K562 (cell line): ENCODE data around the gene TPK1. TPM values are rescaled to one million over a fixed set of nuclear protein-coding genes. Genes with fewer than 3 reads are reported as not detected.

Experiments
- CBFA2T3 ChIP-seq: fragments of 450-650 bp; IDR thresholded peaks from 2 replicates; pipeline ENCODE4 v1.6.1; 2017
- CEBPB ChIP-seq: fragments of 450-650 bp; IDR thresholded peaks from 2 replicates; pipeline ENCODE4 v1.6.1; 2016; ENCODE audit warnings: missing genetic modification characterization, missing compliant biosample characterization
- CREM ChIP-seq: IDR thresholded peaks from 2 replicates; pipeline ENCODE4 v1.6.1; 2014; ENCODE audit warnings: antibody characterized with exemption, low read depth
- MCM7 ChIP-seq, 2 experiments: fragments of 450-650 bp; IDR thresholded peaks; 2 replicates each; pipeline ENCODE4 v1.6.1; 2016 to 2018
- NCOA6 ChIP-seq: fragments of 450-650 bp; IDR thresholded peaks from 2 replicates; pipeline ENCODE4 v1.6.1; 2017; ENCODE audit warnings: mild to moderate bottlenecking
- PBX2 ChIP-seq, 2 experiments: IDR thresholded peaks in 1 of 2; conservative IDR thresholded peaks in 1 of 2; 2 replicates each; pipeline ENCODE4 v1.6.1; 2016; ENCODE audit warnings: low read depth in 2 of 2, mild to moderate bottlenecking in 1 of 2, missing compliant biosample characterization in 1 of 2, missing genetic modification characterization in 1 of 2, moderate library complexity in 1 of 2
- ZBTB8A ChIP-seq: fragments of 450-650 bp; IDR thresholded peaks from 2 replicates; pipeline ENCODE4 v1.6.1; 2018; ENCODE audit warnings: mild to moderate bottlenecking, moderate library complexity; ENCODE audit not compliant: partially characterized antibody
- ZFX ChIP-seq: sonication (generic); formaldehyde crosslinking; IDR thresholded peaks from 2 replicates; pipeline ENCODE4 v1.8.0; 2022; ENCODE audit warnings: mild to moderate bottlenecking, missing genetic modification reagents, moderate library complexity
- polyA plus RNA-seq, 8 experiments: library from polyadenylated mRNA; depleted of rRNA in 4 of 8; stranded (reverse) in 5 of 8; unstranded in 3 of 8; fragments of >200 nt; fragmentation: Nextera tagmentation in 2 of 8; fragmentation: Illumina TruSeq in 1 of 8; extraction: Ambion mirVana in 2 of 8; extraction: Trizol in 1 of 8; gene quantifications; 2 replicates each; pipeline versions ENCODE4 v1.2.1 to v1.2.3, GENCODE V29; 2011 to 2014; ENCODE audit warnings: inconsistent platforms in 1 of 8, missing spikeins in 1 of 8
- total RNA-seq, 7 experiments: library from RNA; depleted of rRNA in 6 of 7; stranded (reverse); fragments of >200 nt in 6 of 7; fragmentation: Illumina TruSeq in 2 of 7; extraction: Trizol in 2 of 7; gene quantifications; 2 replicates each; pipeline versions ENCODE4 v1.2.1 to v1.2.3, GENCODE V29; 2011 to 2021; ENCODE audit warnings: low replicate concordance in 1 of 7
- TF ChIP-seq, protein P1 (sequence below): fragments of 200-600 bp; sonication (generic); IDR thresholded peaks from one replicate; pipeline ENCODE4 v1.6.1; 2012; ENCODE audit warnings: mild to moderate bottlenecking, low read depth, low read length, inconsistent platforms
- TF ChIP-seq, protein P2 (sequence below): IDR thresholded peaks from 2 replicates; pipeline ENCODE4 v1.6.1; 2011; ENCODE audit not compliant: insufficient read length; ENCODE audit errors: extremely low read depth

Gene TPK1
- total and polyA plus RNA-seq, 9 of the 15 experiments (the other 6 are each of a cell fraction or from before 2014, with no cell fraction given): 5.1 to 16.2 (median 9.2) TPM

GRCh38 chr7:144830024-144830785 is 5.6 kb downstream of the TPK1 start (continued):
- TF ChIP-seq, protein P1, sequence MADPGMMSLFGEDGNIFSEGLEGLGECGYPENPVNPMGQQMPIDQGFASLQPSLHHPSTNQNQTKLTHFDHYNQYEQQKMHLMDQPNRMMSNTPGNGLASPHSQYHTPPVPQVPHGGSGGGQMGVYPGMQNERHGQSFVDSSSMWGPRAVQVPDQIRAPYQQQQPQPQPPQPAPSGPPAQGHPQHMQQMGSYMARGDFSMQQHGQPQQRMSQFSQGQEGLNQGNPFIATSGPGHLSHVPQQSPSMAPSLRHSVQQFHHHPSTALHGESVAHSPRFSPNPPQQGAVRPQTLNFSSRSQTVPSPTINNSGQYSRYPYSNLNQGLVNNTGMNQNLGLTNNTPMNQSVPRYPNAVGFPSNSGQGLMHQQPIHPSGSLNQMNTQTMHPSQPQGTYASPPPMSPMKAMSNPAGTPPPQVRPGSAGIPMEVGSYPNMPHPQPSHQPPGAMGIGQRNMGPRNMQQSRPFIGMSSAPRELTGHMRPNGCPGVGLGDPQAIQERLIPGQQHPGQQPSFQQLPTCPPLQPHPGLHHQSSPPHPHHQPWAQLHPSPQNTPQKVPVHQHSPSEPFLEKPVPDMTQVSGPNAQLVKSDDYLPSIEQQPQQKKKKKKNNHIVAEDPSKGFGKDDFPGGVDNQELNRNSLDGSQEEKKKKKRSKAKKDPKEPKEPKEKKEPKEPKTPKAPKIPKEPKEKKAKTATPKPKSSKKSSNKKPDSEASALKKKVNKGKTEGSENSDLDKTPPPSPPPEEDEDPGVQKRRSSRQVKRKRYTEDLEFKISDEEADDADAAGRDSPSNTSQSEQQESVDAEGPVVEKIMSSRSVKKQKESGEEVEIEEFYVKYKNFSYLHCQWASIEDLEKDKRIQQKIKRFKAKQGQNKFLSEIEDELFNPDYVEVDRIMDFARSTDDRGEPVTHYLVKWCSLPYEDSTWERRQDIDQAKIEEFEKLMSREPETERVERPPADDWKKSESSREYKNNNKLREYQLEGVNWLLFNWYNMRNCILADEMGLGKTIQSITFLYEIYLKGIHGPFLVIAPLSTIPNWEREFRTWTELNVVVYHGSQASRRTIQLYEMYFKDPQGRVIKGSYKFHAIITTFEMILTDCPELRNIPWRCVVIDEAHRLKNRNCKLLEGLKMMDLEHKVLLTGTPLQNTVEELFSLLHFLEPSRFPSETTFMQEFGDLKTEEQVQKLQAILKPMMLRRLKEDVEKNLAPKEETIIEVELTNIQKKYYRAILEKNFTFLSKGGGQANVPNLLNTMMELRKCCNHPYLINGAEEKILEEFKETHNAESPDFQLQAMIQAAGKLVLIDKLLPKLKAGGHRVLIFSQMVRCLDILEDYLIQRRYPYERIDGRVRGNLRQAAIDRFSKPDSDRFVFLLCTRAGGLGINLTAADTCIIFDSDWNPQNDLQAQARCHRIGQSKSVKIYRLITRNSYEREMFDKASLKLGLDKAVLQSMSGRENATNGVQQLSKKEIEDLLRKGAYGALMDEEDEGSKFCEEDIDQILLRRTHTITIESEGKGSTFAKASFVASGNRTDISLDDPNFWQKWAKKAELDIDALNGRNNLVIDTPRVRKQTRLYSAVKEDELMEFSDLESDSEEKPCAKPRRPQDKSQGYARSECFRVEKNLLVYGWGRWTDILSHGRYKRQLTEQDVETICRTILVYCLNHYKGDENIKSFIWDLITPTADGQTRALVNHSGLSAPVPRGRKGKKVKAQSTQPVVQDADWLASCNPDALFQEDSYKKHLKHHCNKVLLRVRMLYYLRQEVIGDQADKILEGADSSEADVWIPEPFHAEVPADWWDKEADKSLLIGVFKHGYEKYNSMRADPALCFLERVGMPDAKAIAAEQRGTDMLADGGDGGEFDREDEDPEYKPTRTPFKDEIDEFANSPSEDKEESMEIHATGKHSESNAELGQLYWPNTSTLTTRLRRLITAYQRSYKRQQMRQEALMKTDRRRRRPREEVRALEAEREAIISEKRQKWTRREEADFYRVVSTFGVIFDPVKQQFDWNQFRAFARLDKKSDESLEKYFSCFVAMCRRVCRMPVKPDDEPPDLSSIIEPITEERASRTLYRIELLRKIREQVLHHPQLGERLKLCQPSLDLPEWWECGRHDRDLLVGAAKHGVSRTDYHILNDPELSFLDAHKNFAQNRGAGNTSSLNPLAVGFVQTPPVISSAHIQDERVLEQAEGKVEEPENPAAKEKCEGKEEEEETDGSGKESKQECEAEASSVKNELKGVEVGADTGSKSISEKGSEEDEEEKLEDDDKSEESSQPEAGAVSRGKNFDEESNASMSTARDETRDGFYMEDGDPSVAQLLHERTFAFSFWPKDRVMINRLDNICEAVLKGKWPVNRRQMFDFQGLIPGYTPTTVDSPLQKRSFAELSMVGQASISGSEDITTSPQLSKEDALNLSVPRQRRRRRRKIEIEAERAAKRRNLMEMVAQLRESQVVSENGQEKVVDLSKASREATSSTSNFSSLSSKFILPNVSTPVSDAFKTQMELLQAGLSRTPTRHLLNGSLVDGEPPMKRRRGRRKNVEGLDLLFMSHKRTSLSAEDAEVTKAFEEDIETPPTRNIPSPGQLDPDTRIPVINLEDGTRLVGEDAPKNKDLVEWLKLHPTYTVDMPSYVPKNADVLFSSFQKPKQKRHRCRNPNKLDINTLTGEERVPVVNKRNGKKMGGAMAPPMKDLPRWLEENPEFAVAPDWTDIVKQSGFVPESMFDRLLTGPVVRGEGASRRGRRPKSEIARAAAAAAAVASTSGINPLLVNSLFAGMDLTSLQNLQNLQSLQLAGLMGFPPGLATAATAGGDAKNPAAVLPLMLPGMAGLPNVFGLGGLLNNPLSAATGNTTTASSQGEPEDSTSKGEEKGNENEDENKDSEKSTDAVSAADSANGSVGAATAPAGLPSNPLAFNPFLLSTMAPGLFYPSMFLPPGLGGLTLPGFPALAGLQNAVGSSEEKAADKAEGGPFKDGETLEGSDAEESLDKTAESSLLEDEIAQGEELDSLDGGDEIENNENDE: no peak
- no peak for TF ChIP-seq ZFX (CRISPR knock-in tag)
- TF ChIP-seq, protein P2, sequence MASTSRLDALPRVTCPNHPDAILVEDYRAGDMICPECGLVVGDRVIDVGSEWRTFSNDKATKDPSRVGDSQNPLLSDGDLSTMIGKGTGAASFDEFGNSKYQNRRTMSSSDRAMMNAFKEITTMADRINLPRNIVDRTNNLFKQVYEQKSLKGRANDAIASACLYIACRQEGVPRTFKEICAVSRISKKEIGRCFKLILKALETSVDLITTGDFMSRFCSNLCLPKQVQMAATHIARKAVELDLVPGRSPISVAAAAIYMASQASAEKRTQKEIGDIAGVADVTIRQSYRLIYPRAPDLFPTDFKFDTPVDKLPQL: no peak
- TF ChIP-seq CBFA2T3: peak; percentile 79
- TF ChIP-seq NCOA6: no peak
- no peak for TF ChIP-seq CEBPB (tag)
- no peak for TF ChIP-seq MCM7 (IDR thresholded peaks at IDR 0.05)
- peak; percentile 48; the same call in 1 of the 2 replicates for TF ChIP-seq CREM
- 0 out of 2 replicates have a peak, but pooled peaks have one; percentile 17 for TF ChIP-seq PBX2 (CRISPR knock-in tag; IDR thresholded peaks at IDR 0.05; ENCODE audit: low read depth)
- no peak; the same call in 1 of the 2 replicates for TF ChIP-seq PBX2 (tag; conservative IDR thresholded peaks at IDR 0.05; ENCODE audit: low read depth)
- TF ChIP-seq ZBTB8A: no peak
